K562 treated with DMSO at 1 percent for 48 hours (cell line): ENCODE data around the gene ZNF776. TPM values are rescaled to one million over a fixed set of nuclear protein-coding genes. Genes with fewer than 3 reads are reported as not detected.

Experiments used
- total RNA-seq: library from RNA; unstranded; fragments of 300-600 nt; gene quantifications from 2 replicates; pipeline ENCODE4 v1.2.3, GENCODE V29; 2022; ENCODE audit warnings: low replicate concordance; ENCODE audit errors: extremely low read depth

ZNF776 gene
- not detected in 2 replicates for total RNA-seq

GRCh38 chr19:57746580-57747471, at the start of gene ZNF776:
Gene ZNF776, plus strand, starts transcription at chr19:57746815. Its CDS starts 244 bp downstream, at chr19:57747059.

GRCh38 chr19:57708641-57709361, 37.8 kb upstream of the ZNF776 start, which contains the start of gene ZNF154:
Gene ZNF154, minus strand, starts transcription at chr19:57709204. Its CDS starts 233 bp downstream, at chr19:57708971.

GRCh38 chr19:57769345-57770131, 22.9 kb downstream of the ZNF776 start, which contains the start of gene ZNF586:
Gene ZNF586, plus strand, starts transcription at chr19:57769676. Its CDS starts 167 bp downstream, at chr19:57769843.

Other genes with a start within 250 kb of the ZNF776 start
- gene ZNF773, start 246.9 kb upstream of the ZNF776 start, total RNA-seq = not detected in 2 replicates
- not detected in 2 replicates for gene ZNF549, start 219.5 kb upstream of the ZNF776 start, total RNA-seq
- gene ZNF550, start 187.0 kb upstream of the ZNF776 start, total RNA-seq = not detected in 2 replicates
- gene ZNF416, start 167.9 kb upstream of the ZNF776 start, total RNA-seq = not detected in 2 replicates
- gene ZIK1, start 162.7 kb upstream of the ZNF776 start, total RNA-seq = not detected in 2 replicates
- not detected in 2 replicates for gene ZNF530, start 146.9 kb upstream of the ZNF776 start, total RNA-seq
- not detected in 2 replicates for gene ZNF134, start 132.6 kb upstream of the ZNF776 start, total RNA-seq
- gene ZNF211, start 113.6 kb upstream of the ZNF776 start, total RNA-seq = not detected in 2 replicates
- gene ZSCAN4, start 77.9 kb upstream of the ZNF776 start, total RNA-seq = not detected in 2 replicates
- not detected in 2 replicates for gene ZNF551, start 64.8 kb upstream of the ZNF776 start, total RNA-seq
- gene ZNF154, start 37.6 kb upstream of the ZNF776 start, total RNA-seq = not detected in 2 replicates
- not detected in 2 replicates for gene ZNF671, start 19.2 kb upstream of the ZNF776 start, total RNA-seq
- gene ZNF586, start 22.9 kb downstream of the ZNF776 start, total RNA-seq = not detected in 2 replicates
- not detected in 2 replicates for gene ZNF552, start 68.1 kb downstream of the ZNF776 start, total RNA-seq
- gene ZNF587B, start 83.5 kb downstream of the ZNF776 start, total RNA-seq = not detected in 2 replicates
- gene ZNF587, start 103.0 kb downstream of the ZNF776 start, total RNA-seq = not detected in 2 replicates
- gene ZNF814, start 142.2 kb downstream of the ZNF776 start, total RNA-seq = not detected in 2 replicates
- not detected in 2 replicates for gene ZNF417, start 169.8 kb downstream of the ZNF776 start, total RNA-seq
- not detected in 2 replicates for gene ZNF418, start 188.6 kb downstream of the ZNF776 start, total RNA-seq
- gene ZNF256, start 200.9 kb downstream of the ZNF776 start, total RNA-seq = not detected in 2 replicates
- not detected in 2 replicates for gene C19orf18, start 227.7 kb downstream of the ZNF776 start, total RNA-seq